ENCODE measurements around the gene CYP3A7.
"Not testable (repeated sequence)": the region's sequence is repeated elsewhere in the genome, so short reads cannot be mapped to it uniquely, and the experiment has no call there.

The CYP3A7 gene

GRCh38 chr7:99667179-99667578 lies 67.8 kb downstream of the CYP3A7 start:
- DNase-seq (ENCODE audit: low spot score): no peak

GRCh38 chr7:99666013-99666395 lies 69.0 kb downstream of the CYP3A7 start:
- no peak for DNase-seq (ENCODE audit: low spot score)

GRCh38 chr7:99665312-99666012 lies 69.5 kb downstream of the CYP3A7 start:
- no peak for DNase-seq (ENCODE audit: low spot score)

GRCh38 chr7:99657879-99658278 lies 77.1 kb downstream of the CYP3A7 start:
- not testable (repeated sequence) for DNase-seq (ENCODE audit: low spot score)

Data from kidney tubule cell (primary cell).